Subcutaneous adipose tissue (tissue), 4 donors: Measurements from ENCODE around the gene CDC25B. TPM values are rescaled to one million over a fixed set of nuclear protein-coding genes. Genes with fewer than 3 reads are reported as not detected.

Experiments used
- total RNA-seq, 4 donors: library from RNA; depleted of rRNA; stranded (reverse); fragments of >200 nt; gene quantifications; one replicate each; pipeline ENCODE4 v1.1.0, GENCODE V29; 2016
- TF ChIP-seq, protein P1 (sequence below): fragments of 450-650 bp; IDR thresholded peaks from one replicate; pipeline ENCODE4 v1.5.1; 2016; ENCODE audit warnings: low read depth, mild to moderate bottlenecking, control low read depth, antibody characterized with exemption, moderate library complexity

The CDC25B gene
- total RNA-seq: 10 to 100 TPM; 14.7 to 25.6 (median 19.2) TPM

DNA sequence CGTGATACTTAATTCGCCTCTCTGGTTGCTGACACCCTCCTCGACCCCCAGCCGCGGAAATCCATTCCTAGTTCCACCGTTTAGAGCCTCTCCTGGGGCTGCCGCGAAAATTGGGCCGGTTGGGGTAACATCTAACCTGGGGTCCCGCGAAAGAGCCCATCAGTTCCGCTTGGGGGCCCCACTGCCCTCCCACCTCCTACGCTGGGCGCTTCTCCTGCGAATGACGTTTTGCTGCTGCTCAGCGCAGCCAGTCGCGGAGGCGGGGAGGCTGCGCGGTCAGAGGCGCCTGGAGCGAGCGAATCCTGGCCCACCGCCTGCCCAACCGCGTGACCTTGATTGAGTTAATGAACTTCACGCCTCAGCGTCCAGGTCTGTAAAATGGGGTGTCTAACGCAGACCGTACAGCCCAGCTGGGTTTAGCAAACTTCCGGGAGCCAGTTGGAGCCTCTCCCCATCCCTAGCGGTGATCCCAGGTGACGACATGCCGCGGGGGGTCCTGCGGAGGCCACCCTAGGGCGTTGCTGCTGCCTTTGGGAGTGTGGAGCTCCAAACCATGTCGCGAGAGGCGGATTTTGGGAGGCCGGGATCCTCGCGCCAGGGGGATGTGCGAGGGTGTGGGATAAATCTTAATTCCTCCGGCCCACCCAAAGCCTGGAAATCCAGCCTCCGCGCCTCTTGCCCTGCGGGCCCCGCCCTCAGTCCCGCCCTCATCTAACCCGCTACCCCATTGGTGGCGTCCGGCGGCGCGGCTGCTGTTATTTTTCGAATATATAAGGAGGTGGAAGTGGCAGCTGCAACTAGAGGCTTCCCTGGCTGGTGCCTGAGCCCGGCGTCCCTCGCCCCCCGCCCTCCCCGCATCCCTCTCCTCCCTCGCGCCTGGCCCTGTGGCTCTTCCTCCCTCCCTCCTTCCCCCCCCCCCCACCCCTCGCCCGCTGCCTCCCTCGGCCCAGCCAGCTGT, at the start of gene CDC25B:
Gene CDC25B (plus strand): TSS at position 800 of the 958 bp plus-strand sequence. CDS start 222 bp downstream, outside the sequence.
- TF ChIP-seq, protein P1, sequence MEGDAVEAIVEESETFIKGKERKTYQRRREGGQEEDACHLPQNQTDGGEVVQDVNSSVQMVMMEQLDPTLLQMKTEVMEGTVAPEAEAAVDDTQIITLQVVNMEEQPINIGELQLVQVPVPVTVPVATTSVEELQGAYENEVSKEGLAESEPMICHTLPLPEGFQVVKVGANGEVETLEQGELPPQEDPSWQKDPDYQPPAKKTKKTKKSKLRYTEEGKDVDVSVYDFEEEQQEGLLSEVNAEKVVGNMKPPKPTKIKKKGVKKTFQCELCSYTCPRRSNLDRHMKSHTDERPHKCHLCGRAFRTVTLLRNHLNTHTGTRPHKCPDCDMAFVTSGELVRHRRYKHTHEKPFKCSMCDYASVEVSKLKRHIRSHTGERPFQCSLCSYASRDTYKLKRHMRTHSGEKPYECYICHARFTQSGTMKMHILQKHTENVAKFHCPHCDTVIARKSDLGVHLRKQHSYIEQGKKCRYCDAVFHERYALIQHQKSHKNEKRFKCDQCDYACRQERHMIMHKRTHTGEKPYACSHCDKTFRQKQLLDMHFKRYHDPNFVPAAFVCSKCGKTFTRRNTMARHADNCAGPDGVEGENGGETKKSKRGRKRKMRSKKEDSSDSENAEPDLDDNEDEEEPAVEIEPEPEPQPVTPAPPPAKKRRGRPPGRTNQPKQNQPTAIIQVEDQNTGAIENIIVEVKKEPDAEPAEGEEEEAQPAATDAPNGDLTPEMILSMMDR: no peak

DNA sequence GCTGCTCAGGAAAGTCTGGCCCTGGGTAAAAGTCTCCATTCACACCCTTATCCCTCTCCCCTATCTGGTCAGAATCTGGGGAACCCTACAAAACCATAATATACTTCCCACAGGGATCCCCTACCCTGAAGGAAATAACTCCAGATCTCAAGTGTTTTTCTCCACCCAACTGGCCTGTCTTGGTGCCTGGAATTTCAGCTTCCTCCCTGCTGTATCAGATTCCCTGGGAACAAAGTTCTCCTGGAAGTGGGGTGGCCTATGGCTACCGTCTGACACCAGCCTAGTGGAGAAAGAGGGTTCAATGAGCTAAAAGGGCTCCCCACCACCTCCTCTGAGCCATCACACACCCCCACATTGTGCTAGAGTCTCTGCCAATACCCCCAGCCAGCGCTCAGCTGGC, 48.6 kb upstream of the CDC25B start:
- TF ChIP-seq, protein P1: no peak

DNA sequence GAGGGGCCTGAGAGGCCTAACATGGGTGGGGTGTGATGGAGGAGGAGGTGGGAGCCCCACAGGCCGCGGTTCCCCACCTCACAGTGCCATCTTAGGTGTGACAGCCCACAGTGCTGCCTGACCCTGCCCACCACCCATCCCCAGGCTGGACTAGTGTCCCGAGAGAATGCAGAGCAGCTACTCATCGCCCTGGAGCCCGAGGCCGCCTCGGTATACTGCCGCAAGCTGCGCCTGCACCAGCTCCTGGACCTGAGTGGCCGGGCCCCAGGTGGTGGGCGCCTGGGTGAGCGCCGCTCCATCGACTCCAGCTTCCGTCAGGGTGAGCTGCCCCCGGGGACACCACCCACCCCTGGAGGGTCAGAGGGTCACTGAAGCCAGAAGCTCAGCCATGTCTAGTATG, 48.0 kb upstream of the CDC25B start:
- TF ChIP-seq, protein P1: no peak

DNA sequence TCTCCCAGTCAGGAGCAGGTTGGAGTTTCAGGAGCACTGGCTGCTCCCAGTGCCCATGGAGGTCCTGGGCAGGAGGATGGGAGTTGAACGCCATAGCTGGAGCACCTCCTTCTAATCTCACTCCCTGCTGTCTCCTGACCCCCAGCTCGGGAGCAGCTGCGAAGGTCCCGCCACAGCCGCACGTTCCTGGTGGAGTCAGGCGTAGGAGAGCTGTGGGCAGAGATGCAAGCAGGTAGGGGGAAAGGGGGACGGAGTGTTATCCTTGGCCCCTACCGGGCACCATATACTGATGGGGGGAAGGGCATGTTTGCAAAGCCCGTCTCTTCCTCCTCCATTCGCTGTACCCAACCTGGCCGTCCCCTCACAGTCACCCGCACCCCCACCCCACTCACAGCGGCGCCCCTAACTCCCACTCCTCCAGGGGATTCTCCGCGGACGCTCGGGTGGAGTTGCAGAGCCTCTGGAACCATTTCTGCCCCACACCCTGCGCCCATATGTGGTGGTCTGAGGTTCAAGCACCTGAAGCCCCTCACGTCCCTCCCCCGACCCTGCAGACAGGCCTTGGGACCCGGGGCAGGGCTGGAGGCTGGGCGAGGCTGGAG, 46.9 kb upstream of the CDC25B start:
- TF ChIP-seq, protein P1: no peak

DNA sequence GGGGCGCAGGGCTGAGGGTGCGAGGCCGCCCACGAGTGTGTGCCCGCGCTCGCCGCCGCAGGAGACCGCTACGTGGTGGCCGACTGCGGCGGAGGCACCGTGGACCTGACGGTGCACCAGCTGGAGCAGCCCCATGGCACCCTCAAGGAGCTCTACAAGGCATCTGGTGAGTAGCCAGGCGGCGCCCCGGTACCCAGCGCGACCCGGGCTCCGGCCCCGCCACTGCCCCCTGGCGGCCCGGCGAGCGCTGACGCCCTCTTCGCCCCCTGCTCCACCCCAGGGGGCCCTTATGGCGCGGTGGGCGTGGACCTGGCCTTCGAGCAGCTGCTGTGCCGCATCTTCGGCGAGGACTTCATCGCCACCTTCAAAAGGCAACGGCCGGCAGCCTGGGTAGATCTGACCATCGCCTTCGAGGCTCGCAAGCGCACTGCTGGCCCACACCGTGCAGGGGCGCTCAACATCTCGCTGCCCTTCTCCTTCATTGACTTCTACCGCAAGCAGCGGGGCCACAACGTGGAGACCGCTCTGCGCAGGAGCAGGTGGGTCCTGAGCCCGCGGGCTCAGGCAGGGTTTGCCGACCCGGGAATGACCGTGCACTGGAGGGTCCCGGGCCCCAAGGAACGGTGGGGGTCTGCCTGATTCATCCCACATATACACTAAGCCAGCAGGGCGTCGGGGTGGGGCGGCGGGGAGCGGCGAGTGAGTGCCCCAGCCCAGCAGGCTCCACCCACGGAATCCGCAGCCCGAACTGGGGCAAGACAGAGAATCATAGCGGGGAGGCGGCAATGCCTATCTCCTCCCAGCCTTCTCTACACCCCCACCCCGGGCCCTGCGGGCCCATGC, 46.2 kb upstream of the CDC25B start:
- TF ChIP-seq, protein P1: no peak

DNA sequence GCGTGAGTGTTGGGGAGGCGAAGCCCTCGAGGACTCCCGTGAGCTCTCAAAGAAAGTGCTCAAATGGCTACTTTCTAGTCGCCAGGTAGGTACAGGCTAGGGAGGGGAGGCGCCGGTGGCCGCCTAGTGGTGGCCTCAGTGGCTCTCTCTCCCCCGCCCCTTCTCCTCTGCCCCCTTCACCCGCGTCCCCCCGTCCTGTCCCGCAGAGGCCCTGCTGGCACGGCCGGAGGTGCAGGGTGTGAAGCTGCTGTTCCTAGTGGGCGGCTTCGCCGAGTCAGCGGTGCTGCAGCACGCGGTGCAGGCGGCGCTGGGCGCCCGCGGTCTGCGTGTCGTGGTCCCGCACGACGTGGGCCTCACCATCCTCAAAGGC, 44.8 kb upstream of the CDC25B start:
- TF ChIP-seq, protein P1: no peak
